Activated T-helper 1 cell treated with anti-CD3 and anti-CD28 coated beads, Interleukin-2, amount 50 U/mL, for 16 hours (primary cell): ENCODE results near the gene PSAT1.
"Not testable (repeated sequence)": the region's sequence is repeated elsewhere in the genome, so short reads cannot be mapped to it uniquely, and the experiment has no call there.

Source experiments
- DNase-seq, 2 donors: peaks; one replicate each; pipeline ENCODE4 v3.0.0-alpha.2; 2020; ENCODE audit warnings: low read depth in 1 of 2, low spot score in 1 of 2

The PSAT1 gene

GRCh38 chr9:78296893-78297671, at the start of gene PSAT1:
Gene PSAT1 (plus strand): TSS chr9:78297125. CDS start chr9:78297211, 86 bp downstream.
- DNase-seq = peak; percentile 60 to 85

GRCh38 chr9:78248635-78249034, 48.3 kb upstream of the PSAT1 start:
- DNase-seq = no peak

GRCh38 chr9:78249542-78249941, 47.4 kb upstream of the PSAT1 start:
- no peak for DNase-seq

GRCh38 chr9:78252616-78253015, 44.3 kb upstream of the PSAT1 start:
- DNase-seq = no peak

- DNase-seq = no peak
Observed at GRCh38 chr9:78253285-78253684, 43.6 kb upstream of the PSAT1 start.

- no peak for DNase-seq
Observed at GRCh38 chr9:78261403-78262001, 35.4 kb upstream of the PSAT1 start.

- no peak for DNase-seq
Observed at GRCh38 chr9:78262655-78263054, 34.3 kb upstream of the PSAT1 start.

GRCh38 chr9:78267889-78268288, 29.0 kb upstream of the PSAT1 start:
- DNase-seq = no peak

- no peak for DNase-seq
Observed at GRCh38 chr9:78269784-78270183, 27.1 kb upstream of the PSAT1 start.

GRCh38 chr9:78272307-78272706, 24.6 kb upstream of the PSAT1 start:
- DNase-seq = no peak

GRCh38 chr9:78273761-78274160, 23.2 kb upstream of the PSAT1 start:
- DNase-seq = no peak

GRCh38 chr9:78278177-78278777, 18.6 kb upstream of the PSAT1 start:
- DNase-seq = no peak

GRCh38 chr9:78278801-78279200, 18.1 kb upstream of the PSAT1 start:
- no peak for DNase-seq

- no peak for DNase-seq
Observed at GRCh38 chr9:78280982-78281668, 15.8 kb upstream of the PSAT1 start.

- not testable (repeated sequence) for DNase-seq
Observed at GRCh38 chr9:78284181-78284580, 12.7 kb upstream of the PSAT1 start.

- no peak for DNase-seq
Observed at GRCh38 chr9:78286125-78286524, 10.8 kb upstream of the PSAT1 start.

GRCh38 chr9:78286946-78287388, 10.0 kb upstream of the PSAT1 start:
- DNase-seq = no peak

GRCh38 chr9:78288214-78288892, 8.6 kb upstream of the PSAT1 start:
- no peak for DNase-seq

- no peak for DNase-seq
Observed at GRCh38 chr9:78289474-78289873, 7.5 kb upstream of the PSAT1 start.

GRCh38 chr9:78291240-78291925, 5.5 kb upstream of the PSAT1 start:
- DNase-seq = no peak

GRCh38 chr9:78292026-78292425, 4.9 kb upstream of the PSAT1 start:
- no peak for DNase-seq
